ENCODE measurements around the gene CNTNAP5.

GRCh38 chr2:124121760-124122275, 96.7 kb downstream of the CNTNAP5 start:
- TF ChIP-seq RFX5 (IDR thresholded peaks at IDR 0.05; ENCODE audit: borderline replicate concordance, low read depth, low read length) (no peak), ZNF274 (IDR thresholded peaks at IDR 0.05; ENCODE audit: borderline replicate concordance, extremely low read depth, low read length) (no peak), POLR2AphosphoS5 (IDR thresholded peaks at IDR 0.05; ENCODE audit: low read depth, low read length) (no peak), EZH2 (IDR thresholded peaks at IDR 0.05; ENCODE audit: low read depth, low read length, severe bottlenecking) (no peak), TBP (IDR thresholded peaks at IDR 0.05; ENCODE audit: low read depth, low read length) (no peak), ATF3 (IDR thresholded peaks at IDR 0.05; ENCODE audit: insufficient read depth, low read depth, low read length) (no peak), SP2 (IDR thresholded peaks at IDR 0.05; ENCODE audit: low read length) (no peak), MAFK (IDR thresholded peaks at IDR 0.05; ENCODE audit: low read depth, low read length) (no peak), CTCF (IDR thresholded peaks at IDR 0.05; ENCODE audit: control extremely low read depth in 1 of 3, insufficient read depth in 1 of 3, low read depth in 1 of 3, low read length in 3 of 3) (no peak), NRF1 (IDR thresholded peaks at IDR 0.05; ENCODE audit: low read depth, low read length) (no peak), SRF (IDR thresholded peaks at IDR 0.05; ENCODE audit: low read depth, low read length) (no peak), JUN (IDR thresholded peaks at IDR 0.05; ENCODE audit: low read depth, low read length) (no peak), POLR2A (IDR thresholded peaks at IDR 0.05; ENCODE audit: control extremely low read depth in 1 of 2, low read depth in 2 of 2, low read length in 2 of 2) (no peak), BCL11A (IDR thresholded peaks at IDR 0.05; ENCODE audit: low read depth in 2 of 2, low read length in 2 of 2) (no peak)

Measured in H1 (cell line).